ENCODE measurements around the gene GPR55.

The GPR55 gene

DNA sequence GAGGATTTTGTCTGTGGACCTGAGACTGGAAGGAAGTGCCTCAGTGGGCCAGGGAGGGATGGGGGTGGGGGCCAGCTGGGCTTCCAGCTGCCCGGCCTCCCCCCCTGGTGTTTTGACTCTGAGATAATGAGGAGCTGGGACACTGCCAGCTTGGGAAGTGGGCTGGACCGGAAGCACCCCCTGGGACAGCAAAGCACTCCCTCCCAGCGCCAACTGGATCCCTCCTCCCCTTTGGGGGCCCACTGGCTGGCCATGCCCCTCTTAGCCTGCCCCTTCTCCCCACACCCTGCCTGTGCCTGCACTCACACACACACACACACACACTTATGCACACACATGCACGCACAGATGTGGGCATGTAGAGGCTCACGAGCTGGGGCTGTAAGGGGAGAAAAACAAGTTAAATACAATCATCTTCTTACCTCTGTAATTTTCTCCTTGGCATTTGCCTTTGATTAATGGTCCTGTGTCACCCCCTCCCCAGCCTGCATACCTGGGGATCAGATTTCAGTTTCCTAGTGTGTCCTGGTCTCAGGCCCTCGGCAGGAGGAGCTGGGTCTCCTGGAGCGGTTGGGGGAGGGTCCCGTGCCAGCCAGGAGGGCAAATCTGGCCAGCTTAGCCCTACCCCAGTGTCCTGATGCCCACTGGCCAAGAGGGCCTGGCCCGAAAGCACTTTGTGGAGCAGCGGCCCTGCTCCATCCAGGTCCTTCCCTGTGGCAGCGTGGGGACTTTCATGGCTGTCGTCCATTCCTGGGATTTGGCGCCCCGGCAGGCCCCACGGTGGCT is 56.7 kb downstream of the GPR55 start:
- DNase-seq (ENCODE audit: low read depth in 3 of 3): no peak

DNA sequence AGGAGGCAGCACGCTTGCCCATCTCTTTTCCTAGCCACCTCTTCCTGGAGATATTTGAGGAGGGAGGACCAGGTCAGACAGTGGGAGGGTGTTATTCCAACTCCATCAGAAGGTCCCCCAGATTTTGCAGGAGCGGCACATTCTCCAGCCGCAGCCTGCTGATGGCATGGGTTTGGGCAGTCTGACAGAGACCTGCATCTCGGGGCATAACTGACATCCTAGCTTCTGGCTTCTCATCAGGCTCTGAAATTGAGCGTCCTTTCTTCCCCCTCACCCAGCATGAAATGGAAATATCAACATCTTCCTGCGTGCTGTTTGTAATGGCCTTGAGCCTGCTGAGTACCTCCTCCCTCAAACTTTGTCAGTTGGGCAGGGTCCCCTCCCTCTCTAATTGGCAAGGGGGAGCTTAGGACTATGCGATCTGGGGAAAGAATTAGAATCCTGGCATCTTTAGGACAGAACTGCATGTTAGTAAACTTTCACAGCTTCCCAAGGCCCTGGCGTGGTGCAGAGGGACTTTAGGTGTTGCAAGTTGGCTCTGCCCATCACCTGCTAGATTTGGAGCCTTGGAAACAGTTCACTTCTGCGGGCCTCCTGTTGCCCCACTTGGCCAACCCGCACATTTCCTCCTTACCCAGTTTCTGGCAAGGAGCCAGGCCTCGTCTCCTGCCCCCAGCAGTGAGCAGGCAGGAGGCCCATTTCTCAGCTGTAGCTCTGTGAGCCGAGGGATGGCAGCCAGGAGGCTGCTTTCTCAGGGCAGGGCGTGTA is 58.1 kb downstream of the GPR55 start:
- DNase-seq (ENCODE audit: low read depth in 3 of 3): peak in 1 of 3 experiments; percentile 39

DNA sequence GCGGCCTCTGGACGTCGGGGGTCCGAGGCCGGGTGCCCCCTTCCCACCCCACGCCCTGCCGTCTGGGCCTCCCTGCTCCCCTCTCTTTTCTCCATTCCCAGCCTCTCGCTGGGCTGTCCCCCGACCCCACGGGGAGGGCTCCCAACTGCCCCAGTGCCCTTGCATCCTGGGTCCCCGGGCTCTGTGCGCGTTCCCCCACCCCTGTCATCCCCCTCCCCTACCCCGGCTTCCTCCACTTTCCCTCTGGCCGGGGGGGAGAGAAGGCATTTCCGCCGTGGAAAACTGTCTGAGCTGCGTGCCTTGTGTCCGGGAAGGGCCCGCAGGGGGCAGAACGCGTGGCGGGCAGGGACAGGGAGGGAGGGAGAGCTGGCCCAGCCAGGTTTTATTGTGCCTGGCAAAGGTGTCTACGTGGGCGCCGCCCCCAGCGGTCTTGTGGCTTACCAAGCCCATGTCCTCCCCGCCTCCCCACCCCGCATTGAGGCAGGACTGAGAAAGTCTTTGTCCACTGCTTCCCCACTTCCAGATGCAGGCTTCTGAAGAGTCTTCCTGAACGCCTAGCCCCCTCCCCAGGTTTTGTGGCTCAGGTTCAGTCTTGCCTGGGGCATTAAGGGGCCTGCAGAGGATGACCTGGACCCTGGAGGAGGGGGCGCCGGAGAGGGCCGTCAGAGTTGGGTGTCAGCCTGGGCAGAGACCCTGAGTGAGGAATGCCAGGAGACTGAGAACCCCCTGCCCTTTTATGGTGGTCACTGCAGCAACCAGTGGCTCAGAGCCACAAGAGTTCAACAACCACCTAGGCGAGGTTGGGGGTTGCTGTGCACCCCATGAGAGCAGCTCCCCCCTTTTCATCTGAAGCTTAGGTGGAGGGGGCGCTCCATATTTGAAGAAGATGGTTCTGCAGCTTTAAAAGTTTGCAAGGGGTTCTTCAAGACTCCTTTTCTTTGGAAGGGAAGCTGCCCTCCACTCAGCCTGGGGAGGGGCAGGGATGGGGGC is 59.0 kb downstream of the GPR55 start:
- no peak for DNase-seq (ENCODE audit: low read depth in 3 of 3)

GRCh38 chr2:230865307-230865765 is 59.7 kb downstream of the GPR55 start:
- no peak for DNase-seq (ENCODE audit: low read depth in 3 of 3)

GRCh38 chr2:230864605-230865306 is 60.3 kb downstream of the GPR55 start, which contains the start of gene ITM2C:
TSS of gene ITM2C (plus strand) at chr2:230864942. CDS start at chr2:230865026, 84 bp downstream.
- peak; percentile 45 to 55 (median 49) for DNase-seq (ENCODE audit: low read depth in 3 of 3)

- DNase-seq (ENCODE audit: low read depth in 3 of 3): no peak
Measured at GRCh38 chr2:230864122-230864604, 60.9 kb downstream of the GPR55 start.

GRCh38 chr2:230863442-230864121 is 61.5 kb downstream of the GPR55 start:
- no peak for DNase-seq (ENCODE audit: low read depth in 3 of 3)

DNA sequence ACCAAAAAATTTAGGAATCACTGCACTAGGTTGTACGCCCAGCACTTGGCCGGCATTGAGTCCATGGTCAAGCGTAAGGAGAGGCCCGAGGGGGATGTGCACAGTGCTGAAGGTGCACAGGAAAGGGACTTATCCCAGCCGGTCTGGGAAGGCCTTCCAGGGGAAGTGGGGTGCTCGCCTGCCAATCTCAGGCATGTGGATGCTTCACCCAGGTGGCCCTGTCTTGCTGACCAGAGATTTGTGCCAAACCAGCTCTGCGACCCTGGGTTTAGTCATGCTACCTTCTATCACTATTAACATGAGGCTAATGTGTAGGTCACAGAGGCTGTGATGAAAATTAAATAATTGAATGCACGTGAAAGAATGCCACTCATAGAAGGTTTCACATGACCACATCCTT is 62.0 kb downstream of the GPR55 start:
- no peak for DNase-seq (ENCODE audit: low read depth in 3 of 3)

GRCh38 chr2:230862292-230862691 is 62.8 kb downstream of the GPR55 start:
- no peak for DNase-seq (ENCODE audit: low read depth in 3 of 3)

DNA sequence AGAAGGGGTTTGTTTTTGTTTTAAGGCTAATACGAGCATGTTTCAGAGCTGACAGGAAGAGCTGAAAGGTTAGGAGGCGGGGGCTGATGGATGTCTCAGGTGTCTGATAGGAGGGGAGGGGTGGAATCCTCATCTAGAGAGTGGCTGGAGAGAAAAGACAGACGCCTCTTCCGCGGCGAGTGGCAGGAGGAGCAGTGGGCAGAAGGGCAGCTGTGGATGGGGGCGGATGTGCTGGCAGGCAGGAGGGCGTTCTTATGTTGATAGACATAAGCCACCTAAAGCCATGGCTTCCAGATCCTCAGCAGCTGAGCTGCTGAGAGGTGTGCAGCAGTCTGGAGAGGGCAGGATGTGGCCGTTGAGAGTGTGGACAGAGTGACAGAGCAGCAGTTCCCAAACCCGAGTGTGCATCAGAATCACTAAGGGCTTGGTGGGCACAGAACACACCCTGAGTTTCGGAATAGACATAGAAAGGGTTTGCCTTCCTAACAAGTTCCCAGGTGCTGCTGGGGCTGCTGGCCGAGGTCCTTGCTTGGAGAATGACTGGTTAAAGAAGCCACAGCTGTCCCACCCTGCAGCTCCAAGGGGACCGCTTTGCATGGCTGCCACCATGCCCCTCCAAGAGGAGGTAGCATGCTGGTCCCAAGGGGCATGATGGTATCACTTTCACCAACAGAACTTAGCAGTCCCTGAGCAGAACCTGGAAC is 63.3 kb downstream of the GPR55 start:
- no peak for DNase-seq (ENCODE audit: low read depth in 3 of 3)
